Stomach (tissue), 19 donors: ENCODE results near the gene KIF2A. TPM values are rescaled to one million over a fixed set of nuclear protein-coding genes. Genes with fewer than 3 reads are reported as not detected.

Source experiments
- DNase-seq, 2 donors: peaks; one replicate each; pipeline versions ENCODE4 v3.0.0 to v3.0.0-alpha.2; 2013 to 2019
- H3K27ac ChIP-seq, 5 donors: fragments of 200-600 bp in 4 of 5; sonication (generic) in 4 of 5; one replicate each; pipeline ENCODE4 v1.5.1; 2013 to 2019; ENCODE audit warnings: mild to moderate bottlenecking in 1 of 5, moderate library complexity in 1 of 5
- H3K27me3 ChIP-seq, 3 donors: fragments of 200-600 bp; sonication (generic); one replicate each; pipeline ENCODE4 v1.5.1; 2017 to 2019; ENCODE audit warnings: mixed run types in 1 of 3
- H3K36me3 ChIP-seq, 4 donors: fragments of 200-600 bp; sonication (generic); 1 replicate in 3 of 4; 2 replicates in 1 of 4; pipeline ENCODE4 v1.5.1; 2016 to 2019
- H3K4me1 ChIP-seq, 4 donors: fragments of 200-600 bp; sonication (generic); one replicate each; pipeline ENCODE4 v1.5.1; 2016 to 2019
- H3K4me3 ChIP-seq, 4 donors: fragments of 200-600 bp; sonication (generic) in 3 of 4; one replicate each; pipeline ENCODE4 v1.5.1; 2016 to 2019; ENCODE audit warnings: mild to moderate bottlenecking in 1 of 4
- H3K9me3 ChIP-seq, 4 donors: fragments of 200-600 bp; sonication (generic); one replicate each; pipeline ENCODE4 v1.5.1; 2016 to 2019
- CTCF ChIP-seq, 7 experiments: fragments of 450-650 bp in 4 of 7; fragments of 200-600 bp in 3 of 7; sonication (generic) in 3 of 7; IDR thresholded peaks; one replicate each; pipeline ENCODE4 v1.5.1; 2016 to 2019; ENCODE audit warnings: antibody characterized with exemption in 7 of 7, control low read depth in 2 of 7, mild to moderate bottlenecking in 1 of 7
- EP300 ChIP-seq: sonication (generic); formaldehyde crosslinking; IDR thresholded peaks from one replicate; pipeline ENCODE4 v1.6.1; 2017; ENCODE audit warnings: antibody characterized with exemption
- POLR2A ChIP-seq, 4 donors: fragments of 450-650 bp; IDR thresholded peaks; one replicate each; pipeline ENCODE4 v1.6.1; 2016; ENCODE audit warnings: antibody characterized with exemption in 4 of 4, control low read depth in 2 of 4, mild to moderate bottlenecking in 1 of 4, moderate library complexity in 1 of 4
- POLR2AphosphoS5 ChIP-seq, 3 donors: sonication (generic); formaldehyde crosslinking; IDR thresholded peaks; one replicate each; pipeline ENCODE4 v1.6.1; 2016; ENCODE audit warnings: antibody characterized with exemption in 3 of 3
- WGBS, 5 donors: extraction: QIAGEN DNeasy Blood & Tissue Kit in 3 of 5; methylation state at CpG; one replicate each; pipeline versions ENCODE4 v1.1.5 to v1.1.7; 2013 to 2018; 5-methylcytosine and 5-hydroxymethylcytosine counted together
- intact Hi-C: fragments of 100-400 bp; cut with DNase I; formaldehyde crosslinking; loops from one replicate; pipeline ENCODE4 v1.15.1; 2023; ENCODE audit warnings: low total_unique reads
- long read RNA-seq, 10 donors: transcript quantifications; one replicate each; lab custom pipeline, GENCODE V29; 2026
- polyA plus RNA-seq, 3 donors: library from polyadenylated mRNA; stranded (reverse); fragments of 200-250 nt; gene quantifications; one replicate each; pipeline ENCODE4 v1.2.3, GENCODE V29; 2013
- total RNA-seq, 5 donors: library from RNA; depleted of rRNA; stranded (reverse); fragments of >200 nt; gene quantifications; one replicate each; pipeline versions ENCODE4 v1.1.0 to v1.2.3, GENCODE V29; 2014 to 2016
- donor health status: healthy with polysubstance abuse.
- donor health status: Bipolar disorder and iron deficiency.
- donor health status: healthy.

The KIF2A gene
- total RNA-seq, result 10 to 100 TPM in 4 of 5 donors, 1 to 10 TPM in 1; 3.8 to 61.3 (median 15.6) TPM
- polyA plus RNA-seq, result 1 to 10 TPM; 2.6 to 8.2 (median 4.7) TPM
- long read RNA-seq, donor 1, partial matches to known transcripts, result 0 of 3 reads
- long read RNA-seq, donor 1, other reads (novel, unspliced or antisense), result 0 of 3 reads
- long read RNA-seq, donor 2, partial matches to known transcripts, result 5 of 14 reads
- long read RNA-seq, donor 2, other reads (novel, unspliced or antisense), result 7 of 14 reads
- long read RNA-seq, donor 3, result 0 reads
- long read RNA-seq, donor 4, result 0 reads
- long read RNA-seq, donor 5, partial matches to known transcripts, result 5 of 16 reads
- long read RNA-seq, donor 5, other reads (novel, unspliced or antisense), result 9 of 16 reads
- long read RNA-seq, donor 6, partial matches to known transcripts, result 0 of 2 reads
- long read RNA-seq, donor 6, other reads (novel, unspliced or antisense), result 0 of 2 reads
- long read RNA-seq, donor 7, partial matches to known transcripts, result 0 of 2 reads
- long read RNA-seq, donor 7, other reads (novel, unspliced or antisense), result 0 of 2 reads
- long read RNA-seq, donor 8, partial matches to known transcripts, result 0 of 10 reads
- long read RNA-seq, donor 8, other reads (novel, unspliced or antisense), result 7 of 10 reads
- long read RNA-seq, donor 9, partial matches to known transcripts, result 7 of 9 reads
- long read RNA-seq, donor 9, other reads (novel, unspliced or antisense), result 0 of 9 reads
- long read RNA-seq, donor 10, partial matches to known transcripts, result 0 of 1 reads
- long read RNA-seq, donor 10, other reads (novel, unspliced or antisense), result 0 of 1 reads

- H3K27ac ChIP-seq, result peak within 1 kb of the TSS; percentile 87 to 95 (median 90)
- 0 to 2% (median 0%) methylated on average over 9 to 66 of the region's 66 CpGs for WGBS, 5 donors
- peak within 1 kb of the TSS; percentile 85 to 95 (median 92) for H3K4me3 ChIP-seq
- TF ChIP-seq EP300 (no peak), POLR2A (IDR thresholded peaks at IDR 0.05) (no peak), POLR2AphosphoS5 (IDR thresholded peaks at IDR 0.05) (peak in 2 of 3 donors; percentile 37 to 70), CTCF (IDR thresholded peaks at IDR 0.05) (peak in 1 of 7 experiments; percentile 35)
- no peaks in the 10 kb centered on the region for H3K36me3 ChIP-seq
- H3K27me3 ChIP-seq, result no peaks in the 10 kb centered on the region
- peak; percentile 91 to 98 for DNase-seq
- no peaks in the 10 kb centered on the region for H3K9me3 ChIP-seq
- H3K4me1 ChIP-seq, result peaks cover 9 to 36% (median 22%) of the 10 kb centered on the region in 4 donors
- intact Hi-C loops, result no loop called here
Measured at GRCh38 chr5:62305715-62306322, at the start of gene KIF2A. TSS of gene KIF2A (plus strand) at chr5:62306206. CDS start at chr5:62306473, 267 bp downstream.

- Histone ChIP-seq H3K36me3 (no peaks in the 10 kb centered on the region), H3K27ac (no peak overlapping the region), H3K9me3 (no peaks in the 10 kb centered on the region), H3K4me3 (no peak overlapping the region), H3K4me1 (peaks cover 0 to 5% (median 0%) of the 10 kb centered on the region in 4 donors), H3K27me3 (no peaks in the 10 kb centered on the region)
- no peak for DNase-seq
- TF ChIP-seq EP300 (no peak), CTCF (IDR thresholded peaks at IDR 0.05) (no peak), POLR2A (IDR thresholded peaks at IDR 0.05) (no peak), POLR2AphosphoS5 (IDR thresholded peaks at IDR 0.05) (no peak)
- intact Hi-C loops, result no loop called here
Measured at GRCh38 chr5:62257020-62257367, 49.0 kb upstream of the KIF2A start.

- H3K9me3 ChIP-seq, result no peaks in the 10 kb centered on the region
- H3K4me1 ChIP-seq, result peaks cover 0 to 5% (median 0%) of the 10 kb centered on the region in 4 donors
- DNase-seq, result no peak
- intact Hi-C loops, result no loop called here
- H3K4me3 ChIP-seq, result no peak overlapping the region
- no peaks in the 10 kb centered on the region for H3K36me3 ChIP-seq
- TF ChIP-seq POLR2A (IDR thresholded peaks at IDR 0.05) (no peak), EP300 (no peak), POLR2AphosphoS5 (IDR thresholded peaks at IDR 0.05) (no peak), CTCF (IDR thresholded peaks at IDR 0.05) (no peak)
- no peak overlapping the region for H3K27ac ChIP-seq
- no peaks in the 10 kb centered on the region for H3K27me3 ChIP-seq
Measured at GRCh38 chr5:62258654-62259053, 47.4 kb upstream of the KIF2A start.

- intact Hi-C loops, result no loop called here
- peaks cover 0 to 5% (median 0%) of the 10 kb centered on the region in 4 donors for H3K4me1 ChIP-seq
- no peaks in the 10 kb centered on the region for H3K27me3 ChIP-seq
- H3K36me3 ChIP-seq, result no peaks in the 10 kb centered on the region
- WGBS, 5 donors, result 88 to 95% (median 93%) methylated on average over 2 of the region's 2 CpGs
- no peaks in the 10 kb centered on the region for H3K9me3 ChIP-seq
- no peak overlapping the region for H3K27ac ChIP-seq
- no peak for DNase-seq
- no peak overlapping the region for H3K4me3 ChIP-seq
- TF ChIP-seq POLR2AphosphoS5 (IDR thresholded peaks at IDR 0.05) (no peak), EP300 (no peak), CTCF (IDR thresholded peaks at IDR 0.05) (no peak), POLR2A (IDR thresholded peaks at IDR 0.05) (no peak)
Measured at GRCh38 chr5:62259699-62260250, 46.2 kb upstream of the KIF2A start.
